ENCODE results near the gene NEIL3. TPM values are rescaled to one million over a fixed set of nuclear protein-coding genes. Genes with fewer than 3 reads are reported as not detected.

NEIL3 gene
- total and polyA plus RNA-seq, 2 experiments from 2014 or later: 2.4 to 3.7 TPM

- no peaks in the 10 kb centered on the region for H3K36me3 ChIP-seq (ENCODE audit: low read depth)
- no peak overlapping the region for H2AFZ ChIP-seq
- no peak overlapping the region for H3K4me3 ChIP-seq
- in situ Hi-C loops (cut with MboI): no loop called here
- no peaks in the 10 kb centered on the region for H4K20me1 ChIP-seq (ENCODE audit: insufficient read depth)
- H3K4me2 ChIP-seq (ENCODE audit: unreplicated experiment): no peak overlapping the region
- 72 to 78% methylated on average over 13 of the region's 13 CpGs for WGBS, 2 experiments (ENCODE audit: low coverage in 1 of 2, low lambda C conversion rate in 2 of 2, missing lambda C conversion rate in 2 of 2)
- no peaks in the 10 kb centered on the region for H3K9me2 ChIP-seq (ENCODE audit: insufficient read depth)
- 0 out of 2 replicates have a peak, but pooled peaks cover 8% of the 10 kb centered on the region for H3K4me1 ChIP-seq (ENCODE audit: insufficient read depth)
- no peak for DNase-seq
- H3F3A ChIP-seq (ENCODE audit: insufficient read depth): no peaks in the 10 kb centered on the region
- no peak overlapping the region for H3K27ac ChIP-seq
- H3K79me2 ChIP-seq (ENCODE audit: insufficient read depth): no peaks in the 10 kb centered on the region
- H3K27me3 ChIP-seq (replicated peaks; ENCODE audit: insufficient read depth): no peaks in the 10 kb centered on the region
- no peak for TF ChIP-seq EZH2 (IDR thresholded peaks at IDR 0.05; ENCODE audit: insufficient read depth, poor library complexity, severe bottlenecking)
- H3K9ac ChIP-seq: no peak overlapping the region
- H3K9me3 ChIP-seq (ENCODE audit: low read depth): no peaks in the 10 kb centered on the region
These were observed 72.2 kb downstream of the NEIL3 start for GRCh38 chr4:177381762-177382310.

DNA sequence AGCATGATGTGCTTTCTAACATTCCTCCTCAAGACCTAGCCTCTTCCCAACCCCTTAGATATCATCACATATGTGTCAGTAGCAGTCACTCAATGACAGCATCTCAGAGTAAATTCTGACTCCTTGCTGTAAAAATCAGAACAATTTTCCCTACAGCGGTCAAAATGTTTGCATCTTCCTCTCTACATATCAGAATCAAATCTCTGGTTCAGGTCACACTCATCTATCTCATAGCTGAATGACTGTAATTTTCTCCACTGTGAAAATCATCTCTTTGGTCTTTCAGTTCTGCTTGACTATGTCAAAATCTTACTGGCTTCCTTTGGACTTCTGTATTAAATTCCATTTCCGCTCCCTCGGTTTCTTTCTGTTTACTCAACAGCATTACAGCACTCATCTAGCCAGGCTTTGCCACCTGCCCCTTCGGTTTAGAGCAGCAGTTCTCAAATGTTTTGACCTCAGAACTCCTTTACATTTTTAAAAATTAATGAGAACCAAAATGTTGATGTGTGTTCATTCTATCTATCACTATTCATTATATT lies 75.3 kb downstream of the NEIL3 start:
- Histone ChIP-seq H3K4me3 (no peak overlapping the region), H3K4me2 (ENCODE audit: unreplicated experiment) (no peak overlapping the region), H2AFZ (no peak overlapping the region; the same call in 1 of the 2 replicates), H3K36me3 (ENCODE audit: low read depth) (no peaks in the 10 kb centered on the region), H3K9ac (no peak overlapping the region), H3K79me2 (ENCODE audit: insufficient read depth) (no peaks in the 10 kb centered on the region), H3K9me3 (ENCODE audit: low read depth) (no peaks in the 10 kb centered on the region), H3K27me3 (replicated peaks; ENCODE audit: insufficient read depth) (no peaks in the 10 kb centered on the region), H3K9me2 (ENCODE audit: insufficient read depth) (no peaks in the 10 kb centered on the region), H3K4me1 (ENCODE audit: insufficient read depth) (0 out of 2 replicates have a peak, but pooled peaks cover 8% of the 10 kb centered on the region), H3F3A (ENCODE audit: insufficient read depth) (no peaks in the 10 kb centered on the region), H4K20me1 (ENCODE audit: insufficient read depth) (no peaks in the 10 kb centered on the region), H3K27ac (no peak overlapping the region)
- no peak for TF ChIP-seq EZH2 (IDR thresholded peaks at IDR 0.05; ENCODE audit: insufficient read depth, poor library complexity, severe bottlenecking)
- no peak for TF ChIP-seq EZH2phosphoT487 (IDR thresholded peaks at IDR 0.05; ENCODE audit: insufficient read depth, low read depth)
- no peak for DNase-seq
- WGBS, 2 experiments (ENCODE audit: low coverage in 1 of 2, low lambda C conversion rate in 2 of 2, missing lambda C conversion rate in 2 of 2): 60 to 64% methylated on average over 4 of the region's 4 CpGs
- in situ Hi-C loops (cut with MboI): no loop called here

DNA sequence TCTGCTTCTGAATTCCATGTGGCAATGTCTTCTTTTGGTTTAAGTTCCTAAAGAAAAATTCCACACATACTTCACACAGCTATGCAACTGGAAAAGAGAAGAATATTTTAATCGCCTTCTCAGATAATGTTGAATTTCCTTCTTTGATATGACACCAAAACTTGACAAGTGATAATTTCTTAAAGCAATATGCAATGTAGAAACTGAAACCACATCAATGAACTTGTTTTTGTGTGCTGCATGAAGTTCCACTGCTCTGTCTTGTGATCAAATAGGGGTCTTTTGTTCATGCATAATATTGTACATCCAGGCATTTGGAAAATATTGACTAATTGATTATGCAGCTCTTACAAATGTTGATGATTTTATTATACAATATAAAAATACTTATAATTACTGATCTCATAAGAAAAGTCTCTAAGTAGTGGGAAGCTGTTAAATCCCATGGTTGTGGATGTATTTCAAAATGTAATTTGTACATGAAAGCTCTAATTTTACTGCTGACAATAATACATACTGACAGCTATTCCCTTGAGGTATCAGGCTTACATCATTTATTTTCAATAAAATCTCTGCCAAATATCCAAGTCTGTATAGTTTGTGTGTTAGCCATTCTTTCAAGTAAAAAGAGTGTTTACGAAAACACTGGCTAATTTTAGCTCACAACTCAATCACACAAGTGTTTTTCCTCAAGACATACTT lies 76.1 kb downstream of the NEIL3 start:
- H3K9ac ChIP-seq: no peak overlapping the region
- H3K9me2 ChIP-seq (ENCODE audit: insufficient read depth): no peaks in the 10 kb centered on the region
- no peak overlapping the region for H2AFZ ChIP-seq
- no peaks in the 10 kb centered on the region for H3K9me3 ChIP-seq (ENCODE audit: low read depth)
- H3F3A ChIP-seq (ENCODE audit: insufficient read depth): no peaks in the 10 kb centered on the region
- WGBS, 2 experiments (ENCODE audit: low coverage in 1 of 2, low lambda C conversion rate in 2 of 2, missing lambda C conversion rate in 2 of 2): 4 to 7% methylated on average over 2 of the region's 2 CpGs
- DNase-seq: no peak
- no peaks in the 10 kb centered on the region for H4K20me1 ChIP-seq (ENCODE audit: insufficient read depth)
- H3K27ac ChIP-seq: no peak overlapping the region
- no peak overlapping the region for H3K4me3 ChIP-seq
- 0 out of 2 replicates have a peak, but pooled peaks cover 8% of the 10 kb centered on the region for H3K4me1 ChIP-seq (ENCODE audit: insufficient read depth)
- H3K79me2 ChIP-seq (ENCODE audit: insufficient read depth): no peaks in the 10 kb centered on the region
- in situ Hi-C loops (cut with MboI): no loop called here
- no peaks in the 10 kb centered on the region for H3K27me3 ChIP-seq (replicated peaks; ENCODE audit: insufficient read depth)
- H3K4me2 ChIP-seq (ENCODE audit: unreplicated experiment): no peak overlapping the region
- TF ChIP-seq EZH2 (IDR thresholded peaks at IDR 0.05; ENCODE audit: insufficient read depth, poor library complexity, severe bottlenecking): no peak
- TF ChIP-seq EZH2phosphoT487 (IDR thresholded peaks at IDR 0.05; ENCODE audit: insufficient read depth, low read depth): no peak
- H3K36me3 ChIP-seq (ENCODE audit: low read depth): no peaks in the 10 kb centered on the region

- Histone ChIP-seq H2AFZ (no peak overlapping the region), H3K4me1 (ENCODE audit: insufficient read depth) (peaks cover 13% of the 10 kb centered on the region; the same call in 1 of the 2 replicates), H3K79me2 (ENCODE audit: insufficient read depth) (no peaks in the 10 kb centered on the region), H4K20me1 (ENCODE audit: insufficient read depth) (no peaks in the 10 kb centered on the region), H3K4me2 (ENCODE audit: unreplicated experiment) (no peak overlapping the region), H3K9ac (no peak overlapping the region), H3K9me3 (ENCODE audit: low read depth) (no peaks in the 10 kb centered on the region), H3K27ac (no peak overlapping the region), H3K9me2 (ENCODE audit: insufficient read depth) (no peaks in the 10 kb centered on the region), H3F3A (ENCODE audit: insufficient read depth) (no peaks in the 10 kb centered on the region), H3K27me3 (replicated peaks; ENCODE audit: insufficient read depth) (no peaks in the 10 kb centered on the region), H3K36me3 (ENCODE audit: low read depth) (no peaks in the 10 kb centered on the region), H3K4me3 (no peak overlapping the region)
- no peak for DNase-seq
- TF ChIP-seq EZH2 (IDR thresholded peaks at IDR 0.05; ENCODE audit: insufficient read depth, poor library complexity, severe bottlenecking) (no peak), EZH2phosphoT487 (IDR thresholded peaks at IDR 0.05; ENCODE audit: insufficient read depth, low read depth) (no peak)
- in situ Hi-C loops (cut with MboI): no loop called here
- 13 to 18% methylated on average over 5 of the region's 5 CpGs for WGBS, 2 experiments (ENCODE audit: low coverage in 1 of 2, low lambda C conversion rate in 2 of 2, missing lambda C conversion rate in 2 of 2)
These were observed 76.7 kb downstream of the NEIL3 start for GRCh38 chr4:177386278-177386815.

Data from GM23248 (cell line).